ENCODE results near the gene CCR5AS.

GRCh38 chr3:46375218-46375617 lies 31.6 kb downstream of the CCR5AS start:
- no peak for TF ChIP-seq POLR2AphosphoS5 (IDR thresholded peaks at IDR 0.05)
- TF ChIP-seq, protein P1, sequence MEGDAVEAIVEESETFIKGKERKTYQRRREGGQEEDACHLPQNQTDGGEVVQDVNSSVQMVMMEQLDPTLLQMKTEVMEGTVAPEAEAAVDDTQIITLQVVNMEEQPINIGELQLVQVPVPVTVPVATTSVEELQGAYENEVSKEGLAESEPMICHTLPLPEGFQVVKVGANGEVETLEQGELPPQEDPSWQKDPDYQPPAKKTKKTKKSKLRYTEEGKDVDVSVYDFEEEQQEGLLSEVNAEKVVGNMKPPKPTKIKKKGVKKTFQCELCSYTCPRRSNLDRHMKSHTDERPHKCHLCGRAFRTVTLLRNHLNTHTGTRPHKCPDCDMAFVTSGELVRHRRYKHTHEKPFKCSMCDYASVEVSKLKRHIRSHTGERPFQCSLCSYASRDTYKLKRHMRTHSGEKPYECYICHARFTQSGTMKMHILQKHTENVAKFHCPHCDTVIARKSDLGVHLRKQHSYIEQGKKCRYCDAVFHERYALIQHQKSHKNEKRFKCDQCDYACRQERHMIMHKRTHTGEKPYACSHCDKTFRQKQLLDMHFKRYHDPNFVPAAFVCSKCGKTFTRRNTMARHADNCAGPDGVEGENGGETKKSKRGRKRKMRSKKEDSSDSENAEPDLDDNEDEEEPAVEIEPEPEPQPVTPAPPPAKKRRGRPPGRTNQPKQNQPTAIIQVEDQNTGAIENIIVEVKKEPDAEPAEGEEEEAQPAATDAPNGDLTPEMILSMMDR (IDR thresholded peaks at IDR 0.05): no peak
- no peak for TF ChIP-seq POLR2A (IDR thresholded peaks at IDR 0.05)
